GM18861 (cell line): ENCODE results near the gene PPIF.

ENCODE experiments used
- ATAC-seq: cut with Tn5 transposase; IDR thresholded peaks from one replicate; pipeline ENCODE4 v1.9.1; 2021; ENCODE audit not compliant: unreplicated experiment

PPIF gene

DNA sequence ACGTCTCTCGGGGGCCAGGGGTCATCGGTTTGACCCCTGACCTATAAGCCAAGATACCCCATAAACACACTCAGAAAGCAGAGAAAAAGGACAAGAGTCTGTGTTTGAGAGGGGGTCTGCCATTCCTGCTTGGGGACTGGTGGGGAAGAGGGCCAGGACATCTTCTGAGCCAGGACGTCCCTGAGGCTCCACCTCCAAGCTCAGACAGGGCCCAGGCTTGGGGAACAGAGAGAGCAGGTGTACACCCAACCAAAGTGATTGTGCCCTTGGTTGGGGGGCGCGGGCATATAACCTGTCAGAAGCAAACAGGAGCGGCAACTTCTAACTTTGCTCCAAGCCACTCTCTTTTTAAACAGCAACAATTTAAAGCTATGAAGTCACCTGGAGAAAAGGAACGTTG lies 33.9 kb upstream of the PPIF start:
- ATAC-seq = no peak

DNA sequence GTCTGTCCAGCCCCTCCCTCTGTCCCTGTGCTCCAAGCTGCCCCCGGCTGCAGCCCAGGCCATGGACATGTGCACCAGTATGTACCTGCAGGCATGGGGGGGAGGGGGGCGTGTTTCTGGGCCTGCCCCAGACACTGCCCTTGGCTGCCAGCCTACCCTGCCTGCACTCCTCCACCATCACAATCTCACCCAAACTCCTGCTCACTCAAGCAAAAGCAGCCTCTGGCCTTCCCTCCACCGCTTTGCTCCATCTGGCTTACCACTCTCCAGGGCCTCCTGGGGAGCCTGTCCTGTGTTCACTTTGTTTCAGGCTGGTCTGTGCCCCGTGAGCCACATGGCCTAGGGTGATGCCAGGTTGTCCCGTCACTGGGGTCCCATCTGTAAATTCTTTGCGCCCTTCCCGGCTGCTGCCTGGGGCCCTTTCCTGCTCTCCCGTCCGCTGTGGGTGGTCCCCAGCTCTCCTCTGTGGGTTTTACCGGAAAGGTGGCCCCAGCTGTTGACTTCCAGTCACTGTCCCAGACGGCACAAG lies 33.3 kb upstream of the PPIF start:
- no peak for ATAC-seq

DNA sequence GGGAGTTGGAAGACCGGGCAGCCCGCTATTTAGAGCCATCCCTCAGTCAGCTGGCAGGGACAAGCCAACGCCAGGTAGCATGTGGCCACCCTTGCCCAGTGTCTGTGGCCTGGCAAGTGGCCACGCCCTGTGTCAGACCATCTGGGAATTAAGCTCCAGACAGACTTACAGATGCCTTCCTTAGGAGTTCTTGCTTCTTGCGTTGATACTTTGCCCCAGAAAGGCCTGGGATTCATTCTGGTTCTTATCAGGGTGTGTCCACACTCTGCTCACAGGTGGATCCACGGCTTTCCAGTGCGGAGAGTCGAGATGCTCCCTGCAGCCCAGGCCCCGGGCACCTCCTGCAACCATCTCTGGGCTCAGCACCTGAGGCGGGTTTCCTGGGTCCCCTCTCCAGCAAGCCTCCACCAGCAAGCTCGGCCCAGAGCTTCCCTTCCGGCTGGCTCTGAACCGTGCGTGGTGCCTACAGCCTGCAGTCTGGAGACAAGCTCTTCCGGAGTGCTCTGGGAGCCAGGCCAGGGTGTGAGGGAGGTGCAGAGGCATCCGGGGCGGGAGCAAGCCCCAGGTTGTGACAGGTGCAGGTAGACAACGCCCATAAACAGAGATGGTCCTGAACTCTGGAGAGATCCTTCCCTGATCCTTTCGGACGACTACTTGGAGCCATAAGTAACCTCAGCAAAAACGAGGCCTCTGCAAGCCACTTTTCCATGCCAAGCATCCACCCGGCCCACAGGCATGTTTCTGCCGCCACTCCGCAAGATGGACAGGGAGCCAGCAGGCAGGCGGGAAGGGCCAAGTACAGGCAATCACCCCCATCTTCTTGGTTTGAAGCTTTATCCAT lies 32.3 kb upstream of the PPIF start:
- no peak for ATAC-seq

DNA sequence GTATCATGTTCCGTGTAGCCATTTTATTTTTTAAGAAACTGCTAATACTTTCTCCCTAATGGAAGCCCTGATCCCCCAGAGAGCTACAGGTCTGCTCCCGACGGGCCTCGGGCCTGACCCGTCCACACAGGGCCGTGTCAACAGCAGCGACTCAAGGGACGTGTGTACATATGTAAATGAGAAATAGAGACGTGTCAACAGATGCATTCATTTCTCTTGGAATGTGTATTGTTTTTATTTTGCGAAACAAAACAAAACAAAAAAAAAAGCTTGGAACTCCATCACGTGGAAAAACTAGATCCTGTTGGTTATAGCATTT lies 31.7 kb upstream of the PPIF start:
- ATAC-seq = no peak

DNA sequence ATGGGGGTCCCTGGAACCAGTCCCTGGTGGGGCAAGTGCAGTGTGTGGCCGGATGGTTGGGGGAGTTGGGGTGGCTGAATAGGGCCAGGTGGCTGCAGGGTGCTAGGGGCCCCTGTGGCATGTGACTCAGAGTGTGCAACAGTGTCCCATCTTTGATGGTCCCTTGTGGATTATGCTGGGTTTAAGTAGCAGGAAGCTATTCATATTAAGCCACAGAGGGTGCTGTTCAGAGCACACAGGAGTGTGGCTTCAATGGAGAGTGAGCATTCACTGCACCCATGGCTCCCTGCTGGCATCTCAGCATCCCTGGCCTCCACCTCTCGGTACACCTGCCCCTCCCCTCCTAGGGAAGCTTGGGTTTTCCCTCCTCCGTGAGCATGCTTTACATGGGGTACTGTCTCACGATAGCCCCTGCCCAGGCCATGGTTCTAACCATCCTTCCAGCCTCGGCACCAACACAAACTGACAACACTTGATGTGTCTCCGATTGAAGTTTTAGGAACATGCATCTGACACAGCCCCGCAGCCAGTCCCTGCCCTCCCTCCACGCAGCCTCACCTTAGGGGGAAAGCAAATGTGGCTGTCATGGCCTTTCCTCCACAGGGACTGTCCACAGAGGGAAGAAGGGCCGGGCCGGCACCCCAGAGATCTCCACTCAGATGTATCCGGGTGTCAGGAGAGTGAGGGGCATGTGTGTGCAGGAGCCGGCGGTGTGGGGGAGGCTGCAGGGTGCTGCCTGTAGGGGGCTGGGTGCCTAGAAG lies 30.4 kb upstream of the PPIF start:
- ATAC-seq = peak; percentile 90

DNA sequence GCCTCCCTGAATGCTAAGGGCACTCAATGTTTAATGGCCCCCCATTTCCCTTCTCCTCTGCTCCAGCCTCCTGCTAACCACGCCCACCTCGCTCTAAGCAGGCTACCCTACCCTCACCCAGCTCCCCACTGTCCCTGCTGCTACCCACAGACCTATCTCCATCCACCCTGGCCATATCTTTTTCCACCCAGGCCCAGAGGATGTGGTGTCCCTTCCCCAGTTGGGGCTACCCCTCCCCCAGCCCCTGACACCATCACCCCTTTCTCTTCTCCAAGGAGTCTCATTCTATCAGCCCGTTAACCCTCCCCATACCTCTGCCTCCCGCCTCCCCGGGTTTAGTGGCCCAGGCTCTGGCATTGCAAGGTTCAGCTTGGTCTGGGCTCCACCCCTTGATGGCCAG lies 28.9 kb upstream of the PPIF start:
- no peak for ATAC-seq

DNA sequence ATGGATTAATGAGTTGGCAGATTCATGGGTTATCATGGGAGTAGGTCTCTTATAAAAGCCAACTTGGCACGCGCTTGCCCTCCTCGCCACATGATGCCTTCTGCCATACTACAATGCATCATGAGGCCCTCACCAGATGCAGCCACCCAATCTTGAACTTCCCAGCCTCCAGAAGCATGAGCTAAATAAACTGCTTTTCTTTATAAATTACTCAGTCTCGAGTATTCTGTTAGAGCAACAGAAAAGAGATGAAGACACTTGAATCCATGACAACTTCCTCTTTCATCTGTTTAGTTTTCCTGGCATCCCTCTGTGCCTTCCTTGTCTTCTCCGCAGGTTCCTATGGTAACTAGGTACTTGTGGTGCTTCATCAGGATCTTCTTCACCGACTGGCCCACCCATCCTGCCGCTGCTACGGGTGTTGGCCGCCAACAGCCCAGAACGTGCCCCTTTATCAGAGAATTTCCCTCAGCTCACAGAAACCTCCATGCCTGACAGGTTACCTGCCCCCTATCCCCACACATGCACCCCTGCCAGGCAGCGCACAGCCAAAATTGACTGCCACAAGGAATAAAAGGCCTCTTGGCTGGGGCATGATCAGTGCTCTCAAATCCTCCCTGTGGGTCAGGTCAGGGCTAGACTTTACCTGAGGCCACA lies 28.0 kb upstream of the PPIF start:
- ATAC-seq = no peak

DNA sequence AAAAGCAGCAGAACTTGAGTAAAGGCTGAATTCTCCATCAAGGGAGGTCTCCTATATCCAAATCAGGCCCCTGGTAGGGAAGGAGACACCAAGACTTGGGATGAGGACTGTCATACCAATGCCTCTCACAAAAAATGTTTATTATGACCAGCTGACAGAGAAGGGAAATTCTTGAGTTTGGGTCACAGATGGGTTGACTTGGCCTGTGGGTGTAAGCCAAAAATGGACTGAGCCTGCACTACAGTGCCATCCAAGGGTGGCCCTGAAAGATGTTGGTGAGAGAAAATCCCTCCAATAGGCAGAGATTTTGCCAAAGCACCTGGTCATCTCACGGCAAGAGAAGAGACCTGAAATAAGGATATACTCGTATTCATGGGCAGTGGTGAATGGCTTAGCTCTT lies 27.0 kb upstream of the PPIF start:
- ATAC-seq = no peak

DNA sequence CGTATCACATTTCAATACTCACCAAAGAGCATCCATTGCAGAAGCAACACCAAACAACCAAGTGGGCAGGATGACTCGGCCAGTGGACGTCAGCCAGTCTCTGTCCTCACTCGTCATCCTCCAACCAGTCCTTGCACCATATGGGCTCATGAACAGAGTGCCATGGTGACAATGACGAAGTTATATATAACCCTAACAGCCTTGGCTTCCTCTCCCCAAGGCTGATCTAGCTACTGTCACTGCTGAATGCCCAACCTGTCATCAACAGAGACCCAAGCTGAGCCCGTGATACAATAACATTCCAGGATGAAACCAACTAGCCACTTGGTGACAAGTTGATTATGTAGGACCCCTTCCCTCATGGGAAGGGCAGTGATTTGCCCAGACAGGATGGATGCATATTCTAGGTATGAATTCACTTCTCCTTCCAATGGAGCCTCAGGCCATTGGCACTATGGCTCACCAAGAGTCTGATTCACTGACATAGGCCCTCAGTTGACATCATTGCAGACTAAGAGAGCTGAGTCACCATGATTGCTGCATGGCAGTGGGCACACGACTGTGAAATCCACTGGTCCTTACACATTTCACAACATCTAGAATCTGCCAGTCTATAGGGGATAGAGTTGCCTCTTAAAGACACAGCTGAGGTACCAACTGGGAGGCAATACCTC lies 26.3 kb upstream of the PPIF start:
- ATAC-seq = no peak

DNA sequence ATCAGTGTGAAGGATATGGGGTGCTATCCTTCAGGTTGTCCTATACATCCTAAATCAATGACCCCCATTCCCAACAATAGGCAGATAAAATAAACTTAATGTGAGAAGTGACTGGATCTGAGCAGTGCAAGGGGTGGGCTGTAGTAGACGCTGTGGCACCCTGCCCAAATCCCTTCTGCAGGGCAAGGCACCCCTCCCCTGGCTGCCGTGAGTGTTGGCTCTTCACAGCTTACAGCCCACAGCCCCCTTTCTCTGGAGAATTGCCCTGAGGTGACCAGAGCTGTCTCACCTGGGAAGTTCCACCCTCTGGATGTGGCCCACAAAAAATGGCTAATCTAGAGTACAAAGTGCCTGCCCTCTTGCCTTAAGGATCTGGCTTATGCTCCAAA lies 25.8 kb upstream of the PPIF start:
- ATAC-seq = no peak

DNA sequence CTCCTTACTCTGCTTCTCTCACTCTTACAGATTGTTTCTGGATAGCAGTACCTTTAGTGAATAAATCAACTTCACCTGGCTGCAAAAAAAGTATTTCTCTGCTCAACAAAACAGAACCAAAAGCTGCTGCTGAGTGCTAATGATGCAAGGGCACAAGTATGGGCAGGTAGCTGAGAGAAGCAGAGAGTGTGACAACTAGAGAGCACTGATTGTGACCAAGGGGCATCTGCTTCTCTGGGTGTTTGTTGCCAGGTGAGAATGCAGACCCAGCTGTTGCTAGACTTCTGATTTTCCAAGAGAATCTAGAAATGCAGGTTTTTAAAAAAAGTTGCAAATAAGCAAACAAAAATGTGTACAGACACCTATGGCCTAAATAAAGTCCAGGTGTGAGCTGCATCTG lies 25.3 kb upstream of the PPIF start:
- no peak for ATAC-seq

DNA sequence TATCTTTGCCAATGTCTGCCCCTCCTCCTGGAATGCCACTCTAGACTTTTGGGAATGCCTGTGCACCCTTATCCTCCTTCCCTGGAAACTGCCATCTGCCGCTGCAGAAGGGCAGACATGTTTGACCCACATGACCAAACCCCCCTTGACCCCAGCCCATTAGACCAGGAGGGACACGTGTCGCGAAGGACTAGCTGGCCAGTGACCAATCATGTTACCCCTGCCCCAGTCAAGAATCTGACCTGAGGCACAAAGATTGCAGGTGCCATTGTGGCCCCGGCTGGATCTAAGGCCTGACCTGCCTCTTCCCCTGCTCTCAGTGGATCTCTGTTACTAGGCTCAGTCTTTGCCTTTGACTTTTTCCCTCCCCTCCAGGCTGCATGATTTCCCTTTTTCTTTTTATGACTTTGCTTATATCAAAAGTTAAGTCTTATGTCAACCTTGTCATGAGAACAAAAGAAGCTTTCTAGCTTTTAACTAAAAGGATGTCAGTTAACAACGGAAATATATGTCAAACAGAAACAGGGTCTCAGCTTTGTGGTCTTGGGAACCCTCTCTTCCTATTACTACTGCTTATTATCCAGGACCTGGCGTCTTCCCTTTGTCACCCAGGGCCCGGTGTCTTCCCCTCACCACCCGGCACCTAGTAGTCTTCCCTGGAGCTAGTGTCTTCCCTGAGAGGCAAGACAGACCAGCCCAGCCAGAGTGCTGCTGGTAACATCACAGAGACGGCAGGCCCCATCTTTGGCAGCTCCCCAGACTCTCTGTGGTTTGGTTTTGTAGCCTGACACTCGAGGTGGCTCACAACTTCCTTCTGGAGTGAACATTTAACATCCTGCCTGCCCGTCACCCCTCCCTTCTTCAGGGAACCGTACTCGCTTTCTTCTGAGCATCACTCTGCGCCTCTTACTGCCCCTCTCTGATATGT lies 24.4 kb upstream of the PPIF start:
- peak; percentile 45 for ATAC-seq

DNA sequence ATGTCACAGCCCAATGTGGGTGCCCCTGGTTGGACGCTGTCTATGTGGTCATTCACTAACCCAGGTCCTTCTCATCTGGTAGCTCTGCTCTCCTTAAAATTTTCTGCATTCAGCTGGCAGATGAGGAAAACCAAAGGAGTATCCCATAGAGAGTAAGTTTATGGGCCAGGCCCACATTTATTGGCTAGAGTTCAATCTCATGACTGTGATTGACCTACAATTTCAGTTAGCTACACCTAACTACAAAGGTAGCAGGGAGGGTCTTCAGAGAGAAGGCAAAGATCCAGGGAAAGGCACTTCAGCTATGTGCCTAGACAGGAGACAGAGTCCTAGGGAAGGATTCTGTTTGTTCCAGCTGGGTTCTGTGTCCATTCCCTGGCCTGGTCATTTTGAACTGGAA lies 23.7 kb upstream of the PPIF start:
- ATAC-seq = no peak

DNA sequence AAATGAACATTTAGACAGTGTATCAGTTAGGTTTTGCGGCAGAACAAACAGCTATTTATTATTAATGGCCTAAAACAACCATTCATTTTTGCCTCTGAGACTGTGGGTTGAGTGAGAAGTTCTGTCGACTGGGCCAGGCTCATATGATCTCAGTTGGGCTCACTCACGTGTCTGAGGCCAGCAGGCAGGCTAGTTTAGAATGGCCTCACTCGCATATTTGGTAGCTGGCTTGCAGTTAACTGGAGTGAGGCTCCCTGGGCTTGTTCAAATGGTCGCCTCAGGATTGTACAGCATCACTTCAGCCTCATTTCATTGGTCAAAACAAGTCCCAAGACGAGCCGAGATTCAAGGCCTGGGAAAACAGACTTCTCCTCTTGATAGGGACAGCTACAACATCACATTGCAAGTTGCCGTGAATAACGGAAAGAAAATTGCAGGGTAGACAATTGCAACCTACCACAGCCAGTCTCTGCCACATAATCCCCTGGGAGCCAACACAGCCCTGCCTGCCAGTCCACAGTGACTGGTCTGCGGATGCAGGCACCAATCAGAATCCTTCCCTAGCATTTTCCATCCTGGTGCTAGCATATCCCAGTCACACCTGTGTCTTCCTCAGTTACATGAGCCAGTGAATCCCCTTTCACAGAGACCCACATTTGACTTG lies 23.1 kb upstream of the PPIF start:
- no peak for ATAC-seq

DNA sequence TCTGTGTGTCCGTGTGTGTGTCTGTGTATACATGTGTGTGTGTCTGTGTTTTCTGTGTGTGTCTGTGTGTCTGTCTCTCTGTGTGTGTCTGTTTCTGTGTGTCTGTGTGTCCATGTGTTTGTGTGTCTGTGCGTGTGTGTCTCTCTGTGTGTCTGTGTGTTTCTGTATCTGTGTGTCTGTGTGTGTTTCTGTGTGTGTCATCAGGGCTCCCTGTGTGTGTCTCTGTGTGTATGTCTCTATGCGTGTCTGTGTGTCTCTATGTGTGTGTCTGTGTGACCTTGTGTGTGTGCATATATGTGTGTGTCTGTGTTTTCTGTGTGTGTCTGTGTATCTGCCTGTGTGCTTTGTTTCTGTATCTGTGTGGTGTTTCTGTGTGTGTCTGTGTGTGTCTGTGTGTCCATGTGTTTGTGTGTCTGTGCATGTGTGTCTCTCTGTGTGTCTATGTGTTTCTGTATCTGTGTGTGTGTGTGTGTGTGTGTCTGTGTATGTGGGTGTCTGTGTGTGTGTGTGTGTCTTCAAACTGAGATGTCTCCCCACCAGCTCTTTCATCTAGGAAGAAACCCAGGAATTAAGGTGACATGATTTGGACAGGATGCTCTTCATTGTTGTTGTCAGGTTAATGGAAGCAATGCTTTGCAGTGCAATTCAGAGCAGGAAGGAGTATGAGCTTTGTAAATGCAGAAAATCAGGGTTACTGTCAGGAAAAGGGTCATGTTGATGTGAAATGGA lies 20.7 kb upstream of the PPIF start:
- ATAC-seq = no peak

DNA sequence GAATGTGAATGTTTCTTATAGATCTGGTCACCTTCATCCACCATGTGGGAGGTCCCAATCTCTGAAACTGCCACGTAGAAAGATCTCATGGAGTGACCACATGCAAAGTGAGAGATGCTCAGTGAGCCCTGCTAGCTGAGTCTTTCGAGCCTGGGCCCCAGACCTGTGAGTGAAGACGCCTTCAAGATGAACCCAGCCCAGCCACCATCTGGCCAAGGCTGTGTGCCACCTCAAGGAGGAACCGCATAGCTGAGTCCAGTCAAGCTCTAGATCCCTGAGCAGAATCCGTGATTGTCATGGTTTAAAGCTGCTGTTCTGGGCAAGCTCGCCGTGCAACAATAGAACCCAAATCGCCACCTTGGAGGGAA lies 20.2 kb upstream of the PPIF start:
- no peak for ATAC-seq

DNA sequence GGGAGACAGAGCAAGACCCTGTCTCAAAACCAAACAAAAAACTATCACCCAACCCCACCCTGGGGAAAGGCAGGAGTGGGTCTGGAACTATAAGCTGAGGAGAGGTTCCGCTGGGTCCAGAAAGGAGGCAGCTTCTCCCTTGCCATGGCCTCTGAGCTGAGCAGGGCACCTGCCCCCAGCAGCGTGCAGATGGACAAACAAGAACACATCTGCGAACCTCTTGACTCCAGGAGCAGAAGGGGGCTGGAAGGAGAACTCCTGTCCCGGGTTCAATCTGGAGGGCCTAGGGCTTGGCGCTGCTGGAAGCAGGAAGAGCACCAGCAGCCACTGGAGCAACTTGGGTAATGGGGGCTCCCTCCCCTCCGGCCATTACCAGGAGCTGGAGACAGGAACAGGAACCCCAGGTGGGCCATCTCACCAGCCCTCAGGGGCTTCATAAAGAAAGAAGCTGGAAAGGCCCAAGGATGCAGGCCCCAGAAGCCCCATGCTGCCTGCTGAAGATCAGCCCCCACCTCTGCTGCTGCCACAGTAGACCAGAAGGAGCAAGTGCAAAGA lies 19.0 kb upstream of the PPIF start:
- ATAC-seq = no peak

DNA sequence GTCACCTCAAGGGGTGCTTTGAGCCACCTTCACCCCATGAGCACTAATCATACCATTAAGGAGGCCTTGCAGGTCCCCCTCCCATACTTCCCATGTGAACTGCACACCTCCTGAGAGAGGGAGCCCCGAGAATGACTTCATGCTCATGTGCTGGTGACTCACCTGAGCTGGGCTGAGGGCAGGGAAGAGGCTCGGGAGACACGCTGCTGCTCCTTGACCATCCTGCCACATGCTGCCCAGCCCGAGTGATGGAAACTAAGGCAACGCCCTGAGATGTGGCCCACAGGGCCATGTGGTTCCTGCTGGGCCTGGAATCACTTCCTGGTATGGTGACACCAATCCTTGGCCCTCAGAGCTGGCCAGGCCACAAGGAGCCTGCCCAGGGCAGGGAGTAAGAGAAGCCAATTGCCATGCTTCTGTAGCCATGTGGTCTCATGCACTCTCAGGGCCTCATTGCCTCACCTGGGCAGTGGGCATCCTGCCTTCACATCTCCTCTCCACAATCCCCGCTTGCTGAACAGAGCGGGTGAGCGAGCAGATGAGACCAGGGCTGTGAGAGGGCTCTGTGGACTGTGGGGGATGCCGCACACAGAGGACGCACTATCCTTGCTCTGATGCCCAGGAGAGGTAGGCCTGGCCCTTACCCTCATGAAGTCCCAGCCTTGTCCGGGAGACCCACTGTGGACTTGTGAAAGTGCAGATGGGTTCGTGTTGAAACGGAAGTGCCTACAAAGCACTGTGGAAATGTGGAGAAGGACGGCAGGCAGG lies 18.3 kb upstream of the PPIF start:
- no peak for ATAC-seq
